Upper lobe of left lung (tissue), 4 donors: ENCODE measurements around the gene ARHGAP36.

ENCODE experiments used
- POLR2A ChIP-seq, 4 donors: fragments of 450-650 bp; IDR thresholded peaks; one replicate each; pipeline ENCODE4 v1.5.1; 2016 to 2017; ENCODE audit warnings: antibody characterized with exemption in 4 of 4, mild to moderate bottlenecking in 2 of 4
- POLR2AphosphoS5 ChIP-seq, 2 donors: sonication (generic); formaldehyde crosslinking; IDR thresholded peaks; one replicate each; pipeline ENCODE4 v1.5.1; 2017; ENCODE audit warnings: antibody characterized with exemption in 2 of 2
- TF ChIP-seq, protein P1 (sequence below), 6 experiments: fragments of 450-650 bp in 4 of 6; fragments of 200-600 bp in 2 of 6; sonication (generic) in 2 of 6; IDR thresholded peaks; one replicate each; pipeline ENCODE4 v1.5.1; 2016 to 2019; ENCODE audit warnings: antibody characterized with exemption in 6 of 6

DNA sequence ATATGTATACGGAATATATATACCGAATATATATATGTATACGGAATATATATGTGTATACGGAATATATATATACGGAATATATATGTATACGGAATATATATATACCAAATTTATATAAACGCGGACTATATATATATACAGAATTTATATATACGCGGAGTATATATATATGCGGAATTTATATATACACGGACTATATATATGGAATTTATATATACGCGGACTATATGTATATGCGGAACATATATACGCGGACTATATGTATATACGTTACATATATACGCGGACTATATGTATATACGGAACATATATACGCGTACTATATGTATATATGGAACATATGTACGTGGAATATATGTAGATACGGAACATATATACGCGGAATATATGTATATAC, 78.6 kb downstream of the ARHGAP36 start:
- TF ChIP-seq POLR2A (IDR thresholded peaks at IDR 0.05) (no peak), POLR2AphosphoS5 (IDR thresholded peaks at IDR 0.05) (no peak)
- TF ChIP-seq, protein P1, sequence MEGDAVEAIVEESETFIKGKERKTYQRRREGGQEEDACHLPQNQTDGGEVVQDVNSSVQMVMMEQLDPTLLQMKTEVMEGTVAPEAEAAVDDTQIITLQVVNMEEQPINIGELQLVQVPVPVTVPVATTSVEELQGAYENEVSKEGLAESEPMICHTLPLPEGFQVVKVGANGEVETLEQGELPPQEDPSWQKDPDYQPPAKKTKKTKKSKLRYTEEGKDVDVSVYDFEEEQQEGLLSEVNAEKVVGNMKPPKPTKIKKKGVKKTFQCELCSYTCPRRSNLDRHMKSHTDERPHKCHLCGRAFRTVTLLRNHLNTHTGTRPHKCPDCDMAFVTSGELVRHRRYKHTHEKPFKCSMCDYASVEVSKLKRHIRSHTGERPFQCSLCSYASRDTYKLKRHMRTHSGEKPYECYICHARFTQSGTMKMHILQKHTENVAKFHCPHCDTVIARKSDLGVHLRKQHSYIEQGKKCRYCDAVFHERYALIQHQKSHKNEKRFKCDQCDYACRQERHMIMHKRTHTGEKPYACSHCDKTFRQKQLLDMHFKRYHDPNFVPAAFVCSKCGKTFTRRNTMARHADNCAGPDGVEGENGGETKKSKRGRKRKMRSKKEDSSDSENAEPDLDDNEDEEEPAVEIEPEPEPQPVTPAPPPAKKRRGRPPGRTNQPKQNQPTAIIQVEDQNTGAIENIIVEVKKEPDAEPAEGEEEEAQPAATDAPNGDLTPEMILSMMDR (IDR thresholded peaks at IDR 0.05): no peak
